Bronchial epithelial cell (primary cell): Measurements from ENCODE around the gene DNMT1. TPM values are rescaled to one million over a fixed set of nuclear protein-coding genes. Genes with fewer than 3 reads are reported as not detected.
A peak's percentile ranks its signal among the peaks of the same experiment; 100 is the strongest.

Experiments used
- DNase-seq: peaks from one replicate; pipeline ENCODE4 v3.0.0-alpha.2; 2010; ENCODE audit warnings: low read depth
- FAIRE-seq: peaks from 2 replicates; lab custom pipeline; 2011; peaks lifted over from hg19 to GRCh38; lab: Jason Lieb, UNC
- H3K27me3 ChIP-seq: 2 replicates; pipeline ENCODE4 v1.5.1; 2011; ENCODE audit warnings: low read length; ENCODE audit not compliant: control insufficient read depth, insufficient read depth
- H3K36me3 ChIP-seq: 2 replicates; pipeline ENCODE4 v1.5.1; 2011; ENCODE audit warnings: low read length; ENCODE audit not compliant: control insufficient read depth, insufficient read depth
- H3K4me3 ChIP-seq: 2 replicates; pipeline ENCODE4 v1.5.1; 2011; ENCODE audit warnings: mild to moderate bottlenecking, low read depth, low read length, control low read depth
- CTCF ChIP-seq: IDR thresholded peaks from 2 replicates; pipeline ENCODE4 v1.5.1; 2011; ENCODE audit warnings: mild to moderate bottlenecking, moderate library complexity, low read length, control low read depth, inconsistent platforms; ENCODE audit not compliant: insufficient read depth, severe bottlenecking
- total RNA-seq: library from RNA; depleted of rRNA; stranded (reverse); fragments of >200 nt; gene quantifications from 2 replicates; pipeline ENCODE4 v1.2.1, GENCODE V29; 2014

Gene DNMT1
- total RNA-seq, 1 donor from 2014 or later, result 12.4 TPM

- DNase-seq (peak; percentile 25), FAIRE-seq (no peak)
- H3K4me3 ChIP-seq, result no peak overlapping the region
Measured at GRCh38 chr19:10228920-10229319, 34.2 kb upstream of the DNMT1 start.

GRCh38 chr19:10228393-10228792 is 33.6 kb upstream of the DNMT1 start:
- FAIRE-seq (no peak), DNase-seq (no peak)
- Histone ChIP-seq H3K36me3 (peaks cover 4% of the 10 kb centered on the region), H3K27me3 (no peaks in the 10 kb centered on the region), H3K4me3 (no peak overlapping the region)
- no peak for TF ChIP-seq CTCF

More at GRCh38 chr19:10228920-10229319, 34.2 kb upstream of the DNMT1 start:
- peak; percentile 50 for TF ChIP-seq CTCF
- Histone ChIP-seq H3K27me3 (no peaks in the 10 kb centered on the region), H3K36me3 (peaks cover 4% of the 10 kb centered on the region)

GRCh38 chr19:10227026-10227971 is 32.5 kb upstream of the DNMT1 start:
- FAIRE-seq, result no peak
- Histone ChIP-seq H3K36me3 (peaks cover 4% of the 10 kb centered on the region), H3K4me3 (no peak overlapping the region), H3K27me3 (no peaks in the 10 kb centered on the region)
- DNase-seq, result no peak
- TF ChIP-seq CTCF, result no peak

- DNase-seq, result no peak
- peak; percentile 40 for FAIRE-seq
- Histone ChIP-seq H3K36me3 (peaks cover 4% of the 10 kb centered on the region), H3K27me3 (no peaks in the 10 kb centered on the region), H3K4me3 (no peak overlapping the region)
- no peak for TF ChIP-seq CTCF
Measured at GRCh38 chr19:10226376-10227025, 31.7 kb upstream of the DNMT1 start.

- TF ChIP-seq CTCF, result no peak
- Histone ChIP-seq H3K36me3 (peaks cover 4% of the 10 kb centered on the region), H3K4me3 (no peak overlapping the region), H3K27me3 (no peaks in the 10 kb centered on the region)
- no peak for DNase-seq
- no peak for FAIRE-seq
Measured at GRCh38 chr19:10226021-10226375, 31.2 kb upstream of the DNMT1 start.
